Measurements from ENCODE around the gene RTF1.

DNA sequence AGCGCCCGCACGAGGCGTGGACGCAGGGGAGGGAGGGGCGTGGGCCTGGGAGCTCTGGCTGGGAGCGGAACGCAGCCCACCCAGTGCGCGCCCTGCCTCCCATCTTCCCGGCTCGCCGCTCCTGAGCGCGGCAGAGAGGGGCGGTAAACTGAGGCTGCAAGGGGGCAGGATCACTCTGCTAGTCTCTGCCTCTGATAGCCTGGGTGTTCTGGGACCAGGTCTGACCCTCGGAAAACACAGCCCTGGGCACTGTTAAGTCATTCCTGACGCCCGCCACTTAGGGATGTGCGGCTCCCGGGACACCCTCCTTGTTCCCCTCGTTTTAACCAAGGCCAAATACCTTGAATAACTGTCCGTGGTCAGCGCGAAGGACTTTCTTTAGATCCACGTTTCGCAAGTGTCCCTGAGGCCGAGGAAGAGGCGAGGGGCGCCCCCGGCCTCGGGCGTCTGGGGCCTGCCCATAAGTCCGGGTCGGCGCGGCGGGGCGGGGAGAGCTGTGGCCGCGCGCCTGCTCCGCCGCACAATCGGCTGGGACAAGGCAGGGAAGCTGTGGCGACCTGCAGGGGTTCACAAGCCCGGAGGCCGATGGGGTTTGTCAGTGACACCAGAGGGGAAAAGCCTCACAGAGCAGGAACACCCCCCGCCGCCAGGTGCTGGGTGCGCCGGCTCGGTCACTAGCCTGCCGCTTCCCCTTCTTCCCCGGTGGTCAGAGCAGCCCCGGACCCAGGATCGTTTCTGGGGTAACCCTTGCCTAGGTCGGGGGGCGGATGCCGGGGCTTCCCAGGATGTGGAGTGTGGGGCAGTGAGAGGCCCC, 78.2 kb downstream of the RTF1 start:
- no peak for TF ChIP-seq FOXM1 (IDR thresholded peaks at IDR 0.05; ENCODE audit: borderline replicate concordance)
- no peak for TF ChIP-seq ZNF384 (IDR thresholded peaks at IDR 0.05)

Data from HEK293T (cell line).